Activated T-cell treated with anti-CD3 and anti-CD28 coated beads for 4 hours (primary cell): ENCODE measurements around the gene CEP128.
"Not testable (repeated sequence)": the region's sequence is repeated elsewhere in the genome, so short reads cannot be mapped to it uniquely, and the experiment has no call there.

Experiments used
- DNase-seq: peaks from one replicate; pipeline ENCODE4 v3.0.0-alpha.2; 2020

Gene CEP128

DNA sequence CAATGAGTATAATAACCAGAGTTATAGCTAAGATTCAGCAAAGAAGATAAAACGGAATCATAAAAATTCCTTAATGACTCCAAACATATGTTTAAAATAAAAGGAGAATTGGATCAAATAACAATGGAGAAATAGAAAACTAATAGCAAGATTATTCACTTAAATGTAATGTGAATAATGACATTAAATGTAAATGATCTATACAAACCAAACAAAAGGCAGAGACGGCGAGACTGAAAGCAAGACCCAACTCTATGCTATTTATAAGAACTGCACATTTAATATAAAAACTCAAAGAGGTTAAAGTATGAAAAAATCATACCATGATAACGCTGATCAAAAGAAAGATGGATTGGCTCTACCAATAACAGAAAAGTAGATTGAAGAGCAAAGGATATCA is 10.0 kb upstream of the CEP128 start:
- no peak for DNase-seq

DNA sequence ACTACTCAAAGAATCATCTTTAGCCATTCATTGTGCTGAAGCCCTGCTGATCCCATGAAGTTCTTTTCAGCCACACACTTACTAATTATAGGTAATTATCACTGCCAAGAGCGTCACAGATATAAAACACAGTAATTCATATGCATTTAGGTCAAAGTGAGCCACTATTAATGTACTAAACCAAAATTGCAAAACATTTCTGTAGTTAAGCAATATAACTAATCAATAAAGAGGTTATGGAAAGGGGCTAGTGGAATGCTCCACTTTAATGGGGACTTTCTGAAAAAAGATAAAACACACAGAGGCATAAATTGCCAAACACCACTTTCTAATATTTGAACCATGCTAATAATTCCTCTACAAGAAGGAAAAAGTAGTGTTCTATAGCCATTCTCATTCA is 6.8 kb upstream of the CEP128 start:
- DNase-seq = no peak

DNA sequence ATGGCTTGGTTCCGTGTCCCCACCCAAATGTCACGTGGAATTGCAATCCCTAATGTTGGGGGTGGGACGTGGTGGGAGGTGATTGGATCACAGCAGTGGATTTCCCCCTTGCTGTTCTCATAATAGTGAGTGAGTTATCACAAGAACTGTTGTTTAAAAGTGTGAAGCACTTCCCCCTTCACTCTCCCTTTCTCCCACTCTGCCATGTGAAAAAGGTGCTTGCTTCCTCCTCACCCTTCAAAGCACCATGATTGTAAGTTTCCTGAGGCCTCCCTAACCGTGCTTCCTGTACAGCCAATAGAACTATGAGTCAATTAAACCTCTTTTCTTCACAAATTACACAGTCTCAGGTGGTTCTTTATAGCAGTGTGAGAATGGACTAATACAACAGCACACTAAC is 5.3 kb upstream of the CEP128 start:
- DNase-seq = no peak

DNA sequence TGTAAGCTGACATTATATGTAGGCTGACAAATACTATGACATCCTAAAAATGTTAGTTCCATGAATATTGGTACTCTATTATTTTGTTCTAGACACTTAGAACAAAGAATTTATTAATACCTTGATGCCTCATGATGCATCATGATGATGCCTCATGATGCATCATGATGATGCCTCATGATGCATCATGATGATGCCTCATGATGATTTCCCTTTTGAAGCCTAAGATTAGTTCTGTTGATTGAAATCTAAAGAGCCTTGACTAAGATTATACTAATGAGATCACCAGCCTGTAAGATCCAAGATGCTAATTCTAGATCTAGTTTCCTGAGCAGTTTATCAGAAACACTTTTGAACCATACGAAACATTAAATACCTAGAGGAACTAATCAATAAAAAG is 4.6 kb upstream of the CEP128 start:
- no peak for DNase-seq

DNA sequence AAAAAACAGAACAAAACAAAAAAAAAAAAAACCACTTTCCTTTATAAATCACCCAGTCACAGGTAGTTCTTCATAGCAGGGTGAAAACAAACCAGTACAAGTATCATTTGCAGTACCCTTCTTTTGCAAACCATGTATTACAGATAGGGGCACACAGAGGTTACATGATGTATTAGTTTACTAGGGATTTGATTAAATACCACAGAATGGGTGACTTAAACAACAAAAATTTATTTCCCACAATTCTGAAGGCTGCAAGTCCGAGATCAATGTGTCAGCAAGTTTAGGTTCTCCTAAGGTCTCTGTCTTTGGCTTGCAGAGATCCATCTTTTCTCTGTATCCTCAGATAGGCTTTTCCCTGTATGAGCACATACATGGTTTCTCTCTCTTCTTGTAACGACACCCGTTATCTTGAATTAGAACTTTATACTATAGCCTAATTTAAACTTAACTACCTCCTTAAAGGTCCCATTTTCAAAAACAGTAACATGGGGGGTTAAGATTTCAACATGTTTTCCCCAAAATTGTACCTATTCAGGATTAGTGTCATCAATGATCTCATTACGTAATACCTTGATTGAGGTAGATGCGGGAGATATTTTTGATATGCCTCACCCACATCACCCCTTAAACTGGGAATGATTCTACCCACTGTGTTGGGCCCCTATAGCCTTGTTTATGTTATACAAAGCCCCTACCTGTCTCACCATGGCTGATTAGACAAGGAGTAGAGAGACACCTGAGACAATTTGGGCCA is 3.5 kb upstream of the CEP128 start:
- no peak for DNase-seq

DNA sequence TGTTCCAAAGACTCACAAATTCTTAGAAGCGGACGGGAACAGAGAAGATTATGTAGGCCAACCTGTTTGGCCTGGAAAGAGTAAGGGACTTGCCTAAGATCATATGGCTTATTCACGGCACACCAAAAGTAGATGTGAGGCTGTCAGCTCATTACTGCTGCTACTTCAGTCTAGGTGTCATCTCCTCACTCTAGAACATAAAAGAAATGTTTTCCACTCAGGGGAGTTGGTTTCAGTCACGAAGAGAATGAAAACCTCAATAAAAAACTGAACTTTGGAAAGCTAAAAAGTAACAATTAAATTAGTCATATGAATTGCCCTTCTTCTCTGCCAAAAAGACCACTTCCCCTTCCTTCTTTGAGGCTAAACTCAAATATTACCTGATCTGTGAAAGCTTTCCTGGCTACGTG is 658 bp upstream of the CEP128 start:
- DNase-seq = no peak

DNA sequence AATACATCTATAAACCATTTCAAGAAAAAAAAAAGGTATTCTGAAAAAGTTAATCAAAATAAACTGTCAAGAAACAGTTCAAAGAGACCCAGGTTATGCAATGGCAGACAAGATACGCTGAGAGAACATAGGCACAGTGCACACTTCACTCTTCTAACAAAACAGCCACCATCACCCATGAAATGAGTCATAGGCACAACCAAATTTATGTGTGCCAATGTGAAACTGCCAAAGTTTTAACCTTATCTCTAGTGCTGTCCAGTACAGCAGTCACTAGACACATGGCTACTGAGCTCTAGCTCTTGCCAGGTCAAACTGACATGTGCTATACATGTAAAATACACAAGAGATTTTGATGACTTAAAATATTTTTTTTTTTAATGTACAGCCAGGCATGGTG is 1.4 kb downstream of the CEP128 start:
- no peak for DNase-seq

DNA sequence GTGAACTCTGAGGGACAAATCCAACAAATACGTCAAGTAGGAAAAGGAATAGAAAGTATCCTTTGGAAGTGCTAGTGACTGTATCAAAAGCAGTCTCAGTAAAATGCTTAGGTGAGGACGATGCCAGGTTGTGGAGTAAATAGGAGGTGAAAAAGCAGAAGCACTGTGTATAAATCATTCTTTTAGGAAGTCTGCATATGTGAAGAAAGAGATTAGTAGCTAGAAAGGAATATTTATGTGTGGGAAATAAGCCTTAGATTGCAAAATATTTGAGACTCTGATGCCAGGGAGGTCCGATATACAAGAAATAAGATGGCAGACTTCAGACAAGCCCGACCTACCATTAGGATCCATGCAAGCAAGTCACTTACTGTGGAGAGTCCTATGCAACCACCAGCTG is 7.9 kb downstream of the CEP128 start:
- DNase-seq = no peak

DNA sequence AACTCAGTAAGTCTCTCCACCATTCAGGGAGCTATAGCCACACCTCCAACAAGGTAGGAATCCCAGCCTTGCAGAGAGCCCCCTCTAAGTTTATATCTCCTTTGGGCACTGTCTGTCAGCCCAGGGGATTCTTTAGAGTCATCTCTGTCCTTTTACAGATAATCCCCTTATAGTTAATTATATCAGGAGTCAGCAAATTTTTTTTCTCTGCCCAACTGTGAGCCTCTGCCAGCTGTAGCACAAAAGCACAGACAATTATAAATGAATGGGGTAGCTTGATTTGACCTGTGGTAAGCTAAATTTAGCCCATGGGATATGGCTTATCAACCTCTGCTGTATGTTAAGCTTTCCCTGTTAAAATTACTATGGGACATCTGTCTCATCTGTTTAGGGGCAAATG is 8.3 kb downstream of the CEP128 start:
- no peak for DNase-seq

DNA sequence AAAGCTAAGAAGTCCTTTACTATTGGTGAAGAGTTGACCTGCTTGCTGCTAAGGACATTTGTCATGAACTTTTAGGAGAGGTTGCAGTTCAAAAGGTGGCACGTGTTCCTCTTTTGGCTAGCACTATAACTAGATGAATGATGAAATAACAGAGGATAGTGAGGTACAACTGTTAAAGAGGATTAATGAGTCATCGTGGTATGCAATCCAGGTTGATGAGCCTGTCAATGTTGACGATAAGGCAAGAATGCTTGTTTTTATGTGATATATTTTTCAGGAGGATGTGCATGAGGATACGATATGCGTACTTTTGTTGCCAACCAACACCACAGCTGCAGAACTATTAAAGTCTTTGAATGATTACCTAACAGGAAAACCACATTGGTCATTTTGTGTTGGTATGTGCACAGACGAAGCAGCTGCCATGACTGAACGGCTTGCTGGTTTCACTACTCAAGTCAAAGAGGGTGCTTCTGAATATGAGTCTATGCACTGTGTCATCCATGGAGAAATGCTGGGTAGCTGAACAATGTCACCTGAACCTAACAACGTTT is 10.6 kb downstream of the CEP128 start:
- DNase-seq = no peak

DNA sequence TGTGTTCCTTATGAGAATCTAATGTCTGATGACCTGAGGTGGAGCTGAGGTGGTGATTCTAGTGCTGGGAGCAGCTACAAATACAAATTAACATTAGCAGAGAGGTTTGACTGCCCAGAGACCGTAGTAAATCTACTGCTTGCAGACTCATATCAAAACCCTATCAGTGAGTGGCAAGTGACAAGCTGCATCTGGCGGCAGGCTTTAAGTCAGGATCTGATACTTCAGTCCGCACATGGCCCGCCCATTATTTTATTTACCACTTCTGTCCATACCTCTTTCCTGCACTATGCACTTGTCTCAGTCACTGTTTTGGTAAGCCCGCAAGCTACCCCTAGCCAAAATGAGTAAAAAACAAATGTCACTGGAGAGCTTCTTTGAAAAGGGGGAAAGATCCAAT is 11.4 kb downstream of the CEP128 start:
- no peak for DNase-seq

DNA sequence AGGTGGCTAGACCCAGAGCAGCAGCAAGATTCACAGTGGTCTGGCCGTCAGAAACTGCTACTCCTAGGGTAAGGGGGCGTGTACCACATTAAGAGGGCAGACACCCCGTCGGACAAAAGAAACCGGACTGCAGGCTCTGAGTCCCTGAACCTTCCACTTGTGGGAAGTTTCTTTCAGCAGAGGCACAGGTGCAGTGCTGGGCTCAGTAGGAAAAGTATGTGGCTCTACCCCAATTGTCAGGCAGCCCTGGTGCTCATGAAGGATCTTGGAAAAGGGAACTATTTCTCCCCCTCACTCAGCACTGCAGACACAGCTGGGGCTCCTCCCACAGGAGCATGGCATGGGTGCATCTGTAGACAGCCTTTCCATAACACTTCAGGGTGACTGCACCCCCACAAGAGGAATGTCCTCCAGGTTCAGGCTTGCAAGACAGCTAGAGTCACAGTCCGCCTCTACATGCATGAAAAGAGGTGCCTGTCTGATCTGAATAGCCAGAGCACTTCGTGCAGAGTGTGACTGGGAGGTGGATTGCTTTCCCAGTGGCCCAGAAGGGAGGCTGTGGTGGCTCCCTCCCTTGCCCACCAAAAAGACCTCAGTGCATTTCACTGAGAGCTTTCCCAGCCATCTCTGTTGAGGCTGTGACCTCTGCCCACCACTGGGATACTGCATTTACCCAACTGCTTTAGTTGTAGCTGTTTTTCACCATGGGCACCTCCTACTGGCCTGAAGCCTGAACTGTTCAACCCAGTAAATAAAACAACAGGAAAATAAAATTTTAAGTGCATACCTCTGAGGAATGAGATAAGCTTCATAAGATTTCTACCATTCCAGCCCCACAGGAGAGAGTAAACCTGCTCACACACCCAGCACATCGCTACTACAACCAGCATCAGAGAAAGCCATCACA is 14.2 kb downstream of the CEP128 start:
- no peak for DNase-seq

DNA sequence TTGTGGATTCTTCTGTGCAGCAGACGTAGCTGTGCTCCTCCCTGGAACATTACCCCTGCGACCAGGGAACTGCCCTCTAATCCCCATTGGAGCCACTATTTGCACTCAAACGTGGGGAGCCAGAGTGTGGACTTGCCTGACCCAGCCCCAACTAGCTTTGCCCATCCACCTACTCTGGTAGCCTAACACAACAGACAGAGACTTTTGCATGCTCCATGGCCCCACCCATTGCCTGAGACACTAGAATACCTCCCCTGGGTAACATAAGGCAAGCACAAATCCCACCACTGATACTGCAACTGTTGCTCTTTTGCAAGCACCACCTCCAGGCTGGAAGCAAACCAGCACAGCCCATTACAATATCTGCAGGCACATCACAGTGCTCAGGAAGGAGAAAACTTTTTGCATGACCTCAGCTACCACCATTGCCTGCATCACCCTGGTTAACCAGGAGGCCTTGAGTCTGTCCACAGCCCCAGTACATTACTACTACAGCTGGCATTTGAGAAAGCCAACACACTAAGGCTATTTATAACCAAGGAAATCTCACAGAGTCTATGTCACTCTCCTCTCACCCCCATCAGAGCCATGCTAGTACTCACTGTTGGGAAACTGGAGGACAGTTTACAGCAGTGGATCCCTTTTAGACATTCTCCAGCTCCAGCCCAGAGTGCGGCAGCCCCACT is 15.0 kb downstream of the CEP128 start:
- no peak for DNase-seq

DNA sequence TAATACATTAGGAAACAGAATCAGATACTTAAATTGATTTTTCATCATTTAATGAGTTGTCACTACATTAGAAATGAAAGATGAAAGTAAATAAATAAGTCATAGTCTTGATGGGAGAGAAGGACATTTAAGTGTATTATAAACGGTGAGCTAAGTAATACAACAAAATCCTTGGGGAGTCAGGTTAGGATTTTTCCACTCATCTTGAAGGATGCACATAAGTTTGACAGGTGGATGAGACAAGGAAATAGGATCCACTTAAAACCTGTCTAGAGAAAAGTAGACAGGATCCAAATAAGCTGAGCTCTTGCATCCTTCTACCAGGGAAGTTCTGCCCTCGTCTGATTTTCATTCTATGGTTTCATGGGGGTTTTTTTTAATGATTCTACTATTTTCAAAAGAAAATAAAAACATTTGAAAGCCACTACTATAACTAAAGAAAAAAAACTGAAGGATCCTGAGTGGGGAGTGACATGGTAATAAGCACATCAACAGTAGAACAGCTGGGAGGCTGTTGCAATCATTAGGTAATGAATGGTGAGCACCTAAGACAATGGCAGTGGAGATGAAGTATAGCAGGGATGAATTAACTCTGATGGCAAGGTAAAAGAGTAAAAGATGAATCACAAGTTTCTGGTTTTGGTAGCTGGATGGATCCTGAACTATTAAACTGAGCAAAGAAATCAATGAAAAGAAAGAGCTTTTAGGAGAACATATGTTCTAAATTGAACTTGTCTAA is 17.0 kb downstream of the CEP128 start:
- DNase-seq = no peak

DNA sequence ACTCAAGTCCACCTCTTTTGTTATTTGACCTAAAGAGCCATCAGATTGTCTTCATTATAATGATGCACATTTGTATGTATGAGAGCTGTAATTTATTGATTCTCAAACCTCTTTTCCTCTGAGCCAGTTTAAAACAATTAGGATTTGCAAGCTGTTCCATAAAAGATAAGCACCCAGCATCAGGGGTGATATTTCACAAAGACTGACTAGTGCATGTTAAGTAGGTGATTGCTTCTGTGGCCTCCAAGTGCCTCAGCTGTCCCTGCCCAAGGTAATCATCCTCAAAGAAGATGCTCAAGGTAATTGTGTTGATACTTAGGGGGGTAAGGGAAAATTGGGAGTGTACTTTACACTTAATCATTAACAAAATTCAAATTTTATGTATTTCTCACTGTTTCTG is 18.2 kb downstream of the CEP128 start:
- DNase-seq = no peak

DNA sequence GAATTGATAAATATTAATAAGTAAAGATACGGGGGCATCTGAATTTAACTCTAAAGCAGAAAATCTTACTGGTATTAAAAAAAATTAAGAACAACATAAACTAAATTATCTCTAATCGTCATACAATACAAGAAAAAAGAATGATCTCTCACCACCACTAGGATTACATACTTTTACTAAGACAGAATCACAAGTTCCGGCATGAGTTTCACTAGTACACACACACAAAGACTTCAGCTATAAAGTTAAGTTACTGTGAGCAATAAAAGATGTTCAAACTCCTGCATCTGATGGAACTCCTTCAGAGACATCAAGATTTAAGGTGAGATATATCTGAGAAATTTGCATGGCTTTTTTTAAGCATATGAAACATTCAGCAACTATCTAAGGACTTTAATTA is 21.9 kb downstream of the CEP128 start:
- DNase-seq = no peak

DNA sequence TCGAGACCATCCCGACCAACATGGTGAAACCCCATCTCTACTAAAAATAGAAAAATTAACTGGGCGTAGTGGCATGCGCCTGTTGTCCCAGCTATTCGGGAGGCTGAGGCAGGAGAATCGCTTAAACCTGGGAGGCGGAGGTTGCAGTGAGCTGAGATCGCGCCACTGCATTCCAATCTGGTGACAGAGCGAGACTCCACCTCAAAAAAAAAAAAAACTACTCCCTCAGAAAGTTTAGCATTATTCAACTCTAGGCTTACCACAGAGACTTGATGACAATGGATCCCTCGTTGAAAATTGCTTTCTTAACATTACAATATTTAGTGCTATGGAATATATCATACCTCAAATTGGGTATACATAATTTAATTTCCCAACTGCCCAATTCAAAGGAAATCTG is 29.5 kb downstream of the CEP128 start:
- DNase-seq = not testable (repeated sequence)

DNA sequence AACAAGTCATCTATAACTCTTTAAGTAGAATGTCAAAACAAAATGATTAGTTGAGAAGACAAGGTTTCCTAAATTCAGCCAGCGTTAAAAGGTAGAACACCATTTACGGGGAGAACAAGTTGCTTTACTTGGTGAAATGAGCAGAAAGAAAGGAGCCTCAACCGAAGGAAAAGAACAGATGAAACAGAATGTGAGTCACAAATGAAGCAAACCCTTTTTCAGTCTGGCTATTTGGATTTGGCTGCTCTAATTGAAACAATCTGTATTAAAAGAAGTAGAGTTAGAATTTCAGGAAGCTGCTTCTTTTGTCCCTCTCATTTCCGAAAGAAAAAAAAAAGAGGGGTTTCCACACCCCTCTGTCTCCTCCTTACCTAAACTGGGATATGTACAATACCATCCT is 34.6 kb downstream of the CEP128 start:
- DNase-seq = no peak

DNA sequence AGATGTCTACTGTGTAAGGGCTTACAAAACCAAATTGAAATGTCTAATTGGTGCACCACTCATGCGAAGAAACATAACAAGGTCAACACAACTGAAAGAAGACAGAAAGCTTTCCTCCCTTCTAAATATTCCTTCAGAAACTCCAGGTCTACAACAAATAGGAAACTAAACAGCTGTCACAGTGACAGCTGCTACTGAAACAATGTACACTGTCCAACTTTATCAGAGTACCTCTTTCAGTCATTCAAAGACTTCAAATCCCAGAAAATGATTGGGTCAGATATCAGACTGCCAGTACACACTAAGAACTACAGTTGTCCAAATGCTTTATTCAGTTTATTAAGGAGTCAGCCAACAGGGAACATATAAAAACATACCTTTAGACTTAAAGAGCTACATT is 35.2 kb downstream of the CEP128 start:
- no peak for DNase-seq

DNA sequence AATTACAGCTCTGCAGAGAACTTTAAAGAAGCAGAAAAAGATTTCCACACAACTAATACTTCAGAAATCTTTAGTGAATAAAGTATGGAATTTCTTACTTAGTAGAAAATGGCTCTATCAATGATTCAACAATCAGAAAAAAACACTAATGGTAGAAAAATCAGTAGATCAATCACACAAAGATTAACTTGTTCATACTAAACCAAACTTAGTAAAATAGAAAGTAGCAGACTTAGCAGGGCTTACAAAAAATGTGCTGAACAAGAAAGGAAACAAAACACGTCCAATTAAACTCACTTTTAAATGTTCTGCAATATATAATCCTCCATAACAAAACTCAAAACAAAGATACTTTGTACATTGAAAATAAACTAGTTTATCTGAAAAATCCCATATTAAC is 38.9 kb downstream of the CEP128 start:
- no peak for DNase-seq

DNA sequence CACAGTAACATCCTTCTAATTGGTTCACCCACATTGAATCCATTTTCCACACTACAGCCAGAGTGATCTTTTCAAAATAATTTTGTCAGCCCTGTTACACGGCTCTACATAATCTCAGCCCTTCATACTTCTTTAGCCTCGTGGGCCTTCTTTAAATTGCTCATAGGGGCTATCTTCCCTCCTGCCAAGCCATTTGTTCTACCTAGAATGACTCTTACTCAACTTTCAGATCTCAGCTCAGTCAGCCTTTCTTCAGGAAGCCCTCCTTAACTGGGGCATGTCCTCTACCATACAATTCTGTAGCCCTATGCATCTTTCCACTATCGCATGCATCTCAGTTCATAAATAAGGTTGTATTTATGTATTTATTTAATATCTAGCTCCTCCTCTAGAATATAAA is 39.7 kb downstream of the CEP128 start:
- DNase-seq = no peak

DNA sequence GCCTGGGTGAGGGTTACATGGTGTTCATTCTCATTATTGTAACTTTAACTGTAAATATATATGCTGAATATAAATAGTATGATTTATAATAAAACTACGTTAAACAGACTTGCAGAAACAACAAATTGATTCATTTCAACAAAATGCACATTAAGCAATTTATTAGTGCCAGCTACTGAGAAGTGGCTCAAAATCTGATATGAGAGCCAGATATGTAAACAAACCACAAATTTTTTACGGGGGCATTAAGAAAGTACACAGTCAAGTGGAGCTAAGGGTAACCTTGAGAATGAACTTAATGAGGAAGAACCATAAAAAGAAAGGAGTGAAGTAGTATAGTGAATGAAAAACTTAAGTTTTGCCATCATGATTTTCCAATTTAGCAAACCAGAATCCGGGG is 40.3 kb downstream of the CEP128 start:
- no peak for DNase-seq

DNA sequence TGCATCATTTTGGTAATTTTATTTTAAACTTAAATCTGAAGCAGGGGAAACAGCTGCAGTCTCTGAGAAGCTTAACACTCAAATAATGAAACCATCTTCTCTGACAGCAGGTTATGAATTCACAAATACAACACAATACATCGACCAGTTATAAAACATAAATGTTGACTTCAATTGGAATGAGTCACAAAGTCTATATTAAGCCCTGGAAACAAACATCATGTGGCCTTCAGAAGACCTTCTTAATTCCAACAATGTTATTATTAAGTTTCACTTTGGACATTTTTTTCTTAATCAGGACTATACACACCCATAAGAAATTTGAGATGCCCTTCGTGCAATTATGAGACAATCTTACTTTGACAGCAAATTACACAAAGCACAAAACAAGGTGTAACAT is 68.9 kb downstream of the CEP128 start:
- DNase-seq = no peak
